Right lobe of liver (tissue), 4 donors: ENCODE data around the gene QSOX1.

Source experiments
- CTCF ChIP-seq, 4 donors: fragments of 200-600 bp in 3 of 4; fragments of 450-650 bp in 1 of 4; IDR thresholded peaks; one replicate each; pipeline versions ENCODE4 v1.5.1 to v1.8.0; 2016 to 2022; ENCODE audit warnings: antibody characterized with exemption in 4 of 4, mild to moderate bottlenecking in 2 of 4
- POLR2A ChIP-seq: fragments of 450-650 bp; IDR thresholded peaks from one replicate; pipeline ENCODE4 v1.6.1; 2017; ENCODE audit warnings: antibody characterized with exemption, mild to moderate bottlenecking
- donor health status: DM: no; HTN: no; CAD: no.
- donor health status: DM: no; HTN: no; CAD: no.
- donor health status: DM: no; HTN: yes; CAD: no.

DNA sequence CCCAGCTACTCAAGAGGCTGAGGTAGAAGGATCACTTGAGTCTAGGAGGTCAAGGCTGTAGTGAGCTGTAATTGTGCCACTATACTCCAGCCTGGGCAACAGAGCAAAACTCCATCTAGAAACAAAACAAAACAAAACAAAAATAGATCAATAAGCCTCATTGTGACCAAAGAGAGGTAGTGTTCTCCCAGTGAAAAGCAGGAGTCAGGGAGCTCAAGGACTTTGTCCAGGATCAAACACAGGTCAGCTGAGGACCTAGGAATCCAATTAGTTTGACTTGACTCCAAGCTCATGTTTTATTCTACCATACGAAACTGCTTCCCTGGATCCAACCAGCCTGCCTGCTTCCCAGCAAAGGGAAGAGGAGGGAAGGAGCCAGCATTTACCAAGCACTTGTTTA, 21.5 kb upstream of the QSOX1 start:
- TF ChIP-seq POLR2A (no peak), CTCF (IDR thresholded peaks at IDR 0.05) (no peak)
